KOPT-K1 (cell line): Measurements from ENCODE around the gene FAM168A.
"Not testable (repeated sequence)": the region's sequence is repeated elsewhere in the genome, so short reads cannot be mapped to it uniquely, and the experiment has no call there.

Source experiments
- H3K27ac ChIP-seq: fragments of 200-600 bp; sonication (generic); 2 replicates; pipeline ENCODE4 v1.5.1; 2016; ENCODE audit warnings: antibody characterized with exemption, mild to moderate bottlenecking, low read depth, low read length; ENCODE audit not compliant: poor library complexity, severe bottlenecking
- H3K36me3 ChIP-seq: fragments of 200-600 bp; sonication (generic); 2 replicates; pipeline ENCODE4 v1.5.1; 2017; ENCODE audit warnings: antibody characterized with exemption, mild to moderate bottlenecking, low read length, moderate library complexity; ENCODE audit not compliant: insufficient read depth
- H3K9me3 ChIP-seq: fragments of 200-600 bp; sonication (generic); 2 replicates; pipeline ENCODE4 v1.5.1; 2017; ENCODE audit warnings: antibody characterized with exemption, low read length, mild to moderate bottlenecking; ENCODE audit not compliant: insufficient read depth, poor library complexity, severe bottlenecking

The FAM168A gene

DNA sequence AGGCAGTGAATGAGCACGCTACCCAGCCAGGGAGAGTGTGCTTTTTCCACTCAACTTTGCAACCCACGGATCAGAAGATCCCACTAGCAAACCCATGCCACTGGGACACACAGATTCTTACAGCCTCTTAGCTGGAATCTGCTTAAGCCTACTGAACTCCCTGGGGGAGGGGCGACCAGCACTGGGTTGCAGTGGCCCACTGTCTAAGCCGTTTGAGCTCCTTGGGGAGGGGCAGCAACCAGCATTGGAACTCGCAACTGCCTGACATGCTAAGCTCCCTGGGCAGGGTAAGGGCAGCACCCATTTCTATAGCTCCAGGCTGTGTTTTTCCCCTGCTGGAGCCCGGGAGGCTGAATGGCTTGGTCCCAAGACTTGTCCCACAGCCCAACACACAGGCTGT lies 99.6 kb downstream of the FAM168A start:
- no peaks in the 10 kb centered on the region for H3K36me3 ChIP-seq

GRCh38 chr11:73496134-73496533 lies 101.8 kb downstream of the FAM168A start:
- no peaks in the 10 kb centered on the region for H3K36me3 ChIP-seq
- H3K9me3 ChIP-seq: peaks cover 3% of the 10 kb centered on the region
- no peak overlapping the region for H3K27ac ChIP-seq

More for the DNA sequence above, 99.6 kb downstream of the FAM168A start:
- Histone ChIP-seq H3K27ac (no peak overlapping the region), H3K9me3 (peaks cover 17% of the 10 kb centered on the region)

DNA sequence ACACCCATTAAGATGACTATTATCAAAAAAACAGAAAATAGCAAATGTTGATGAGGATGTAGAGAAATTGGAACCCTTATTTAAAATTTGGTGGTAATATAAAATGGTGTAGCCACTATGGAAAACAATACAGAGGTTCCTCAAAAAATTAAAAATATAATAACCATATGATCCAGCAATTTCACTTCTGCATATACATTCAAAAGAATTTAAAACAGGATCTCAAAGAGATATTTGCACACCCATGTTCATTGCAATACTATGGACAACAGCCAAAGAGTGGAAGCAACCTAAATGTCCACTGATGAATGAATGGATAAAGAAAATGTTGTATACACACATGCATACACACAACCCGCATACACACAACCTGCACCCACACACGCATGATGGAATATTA lies 102.2 kb downstream of the FAM168A start:
- Histone ChIP-seq H3K36me3 (no peaks in the 10 kb centered on the region), H3K9me3 (no peaks in the 10 kb centered on the region), H3K27ac (no peak overlapping the region)

- no peaks in the 10 kb centered on the region for H3K36me3 ChIP-seq
- no peak overlapping the region for H3K27ac ChIP-seq
These were observed 103.8 kb downstream of the FAM168A start for GRCh38 chr11:73493956-73494598.

GRCh38 chr11:73481626-73482025 lies 116.3 kb downstream of the FAM168A start:
- H3K36me3 ChIP-seq: no peaks in the 10 kb centered on the region
- H3K9me3 ChIP-seq: peaks cover 10% of the 10 kb centered on the region
- H3K27ac ChIP-seq: no peak overlapping the region

More at GRCh38 chr11:73493956-73494598, 103.8 kb downstream of the FAM168A start:
- H3K9me3 ChIP-seq: no peaks in the 10 kb centered on the region

- Histone ChIP-seq H3K9me3 (peaks cover 10% of the 10 kb centered on the region), H3K27ac (no peak overlapping the region), H3K36me3 (no peaks in the 10 kb centered on the region)
These were observed 117.2 kb downstream of the FAM168A start for GRCh38 chr11:73480677-73481076.

GRCh38 chr11:73478737-73479347 lies 119.1 kb downstream of the FAM168A start:
- peaks cover 10% of the 10 kb centered on the region for H3K9me3 ChIP-seq
- H3K27ac ChIP-seq: no peak overlapping the region
- H3K36me3 ChIP-seq: no peaks in the 10 kb centered on the region

DNA sequence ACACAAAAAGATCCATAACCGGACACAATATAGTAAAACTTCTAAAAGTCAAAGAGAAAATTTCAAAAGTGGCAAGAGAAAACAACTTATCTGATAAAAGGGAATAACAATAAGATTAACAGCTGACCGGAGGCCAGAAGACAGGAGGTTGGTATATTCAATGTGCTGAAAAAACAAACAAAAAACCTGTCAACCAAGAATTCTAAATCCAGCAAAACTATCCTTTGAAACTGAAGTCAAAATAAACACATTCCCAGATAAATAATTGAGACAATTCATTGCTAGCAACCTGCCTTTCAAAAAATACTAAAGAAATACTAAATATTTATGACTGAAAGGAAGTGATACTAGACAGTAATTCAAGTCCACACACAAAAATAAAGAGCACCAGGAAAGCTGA lies 120.4 kb downstream of the FAM168A start:
- H3K9me3 ChIP-seq: peaks cover 10% of the 10 kb centered on the region
- H3K36me3 ChIP-seq: no peaks in the 10 kb centered on the region
- H3K27ac ChIP-seq: no peak overlapping the region

DNA sequence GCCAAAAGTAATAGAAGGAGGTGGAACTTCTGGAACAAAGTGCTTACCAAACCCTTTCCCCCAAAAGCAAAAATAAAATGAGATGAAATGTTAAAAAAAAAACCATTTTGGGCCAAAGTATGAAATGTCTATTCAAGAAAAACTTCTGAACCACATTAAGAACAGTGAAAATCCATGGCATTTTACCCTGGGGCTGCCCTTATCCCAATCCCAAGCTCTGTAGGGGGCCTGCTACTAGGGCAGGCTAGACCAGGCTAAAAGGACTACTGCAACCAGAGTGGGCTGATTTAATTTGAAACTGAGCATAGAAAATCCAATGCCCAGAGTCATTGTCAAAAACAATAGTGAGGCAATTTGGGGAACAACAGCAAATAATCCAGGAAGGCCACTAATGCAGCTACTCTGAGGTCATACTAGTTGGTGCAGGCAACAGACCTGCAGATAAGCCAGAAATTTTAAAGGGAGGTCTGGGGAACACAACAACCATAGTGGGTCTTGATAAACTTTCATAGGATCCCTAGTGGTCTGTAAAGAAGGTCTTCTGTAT lies 122.3 kb downstream of the FAM168A start:
- Histone ChIP-seq H3K36me3 (no peaks in the 10 kb centered on the region; the same call in 1 of the 2 replicates), H3K9me3 (peaks cover 10% of the 10 kb centered on the region), H3K27ac (no peak overlapping the region)

DNA sequence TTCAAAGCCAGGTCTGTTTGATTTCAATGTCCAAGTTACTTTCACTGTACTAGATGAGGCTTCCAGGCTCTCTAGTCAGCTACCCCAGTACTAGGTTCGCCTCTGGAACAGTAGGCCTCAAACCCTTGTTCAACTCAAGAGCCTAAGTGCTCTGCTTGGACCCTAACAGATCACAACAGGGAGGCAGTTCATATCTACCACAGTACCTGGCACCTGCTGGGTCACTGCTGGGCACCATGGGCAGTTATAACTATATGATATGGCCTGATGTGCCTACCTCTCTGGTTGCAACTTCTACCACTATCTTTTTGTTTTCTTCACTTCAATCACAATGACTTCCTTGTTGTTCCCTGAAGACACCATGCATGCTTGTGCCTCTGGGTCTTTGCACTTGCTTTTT lies 124.7 kb downstream of the FAM168A start:
- no peak overlapping the region for H3K27ac ChIP-seq
- no peaks in the 10 kb centered on the region; the same call in 1 of the 2 replicates for H3K36me3 ChIP-seq
- H3K9me3 ChIP-seq: peaks cover 10% of the 10 kb centered on the region

GRCh38 chr11:73470036-73470612 lies 127.8 kb downstream of the FAM168A start:
- not testable (repeated sequence) for H3K36me3 ChIP-seq, H3K27ac ChIP-seq, H3K9me3 ChIP-seq

DNA sequence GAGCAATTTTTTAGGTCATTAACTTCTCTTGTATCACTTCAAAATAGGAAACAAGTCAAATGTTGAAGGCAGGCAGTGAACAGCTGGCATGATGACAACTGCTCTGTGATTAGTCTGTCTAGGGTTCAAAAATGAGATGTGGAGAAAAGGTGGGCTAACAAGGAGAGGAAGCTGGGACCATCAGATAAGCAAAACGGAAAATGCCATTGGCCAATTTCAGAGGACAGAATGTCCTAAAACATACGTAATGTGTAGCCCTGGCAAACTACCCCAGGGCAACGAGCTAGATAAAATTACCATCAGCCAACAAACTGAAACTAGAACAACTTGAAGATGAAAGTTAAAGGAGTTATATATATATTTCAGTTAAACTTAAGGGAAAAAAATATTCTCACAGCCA lies 128.5 kb downstream of the FAM168A start:
- no peaks in the 10 kb centered on the region; the same call in 1 of the 2 replicates for H3K36me3 ChIP-seq
- no peaks in the 10 kb centered on the region for H3K9me3 ChIP-seq
- no peak overlapping the region for H3K27ac ChIP-seq

- no peak overlapping the region for H3K27ac ChIP-seq
- H3K9me3 ChIP-seq: no peaks in the 10 kb centered on the region
- H3K36me3 ChIP-seq: no peaks in the 10 kb centered on the region; the same call in 1 of the 2 replicates
These were observed 129.2 kb downstream of the FAM168A start for GRCh38 chr11:73468590-73469161.

- no peaks in the 10 kb centered on the region; the same call in 1 of the 2 replicates for H3K36me3 ChIP-seq
- H3K9me3 ChIP-seq: no peaks in the 10 kb centered on the region
- no peak overlapping the region for H3K27ac ChIP-seq
These were observed 130.4 kb downstream of the FAM168A start for GRCh38 chr11:73467505-73467904.

- H3K9me3 ChIP-seq: no peaks in the 10 kb centered on the region
- H3K36me3 ChIP-seq: no peaks in the 10 kb centered on the region; the same call in 1 of the 2 replicates
- H3K27ac ChIP-seq: no peak overlapping the region
These were observed 131.3 kb downstream of the FAM168A start for GRCh38 chr11:73466643-73467042.
